DOHH2 (cell line): Measurements from ENCODE around the gene ERC2.

Experiments
- CTCF ChIP-seq: fragments of 200-600 bp; sonication (generic); IDR thresholded peaks from one replicate; pipeline ENCODE4 v1.5.1; 2014; ENCODE audit warnings: antibody characterized with exemption, mild to moderate bottlenecking, low read depth, low read length; ENCODE audit not compliant: poor library complexity, severe bottlenecking
- EZH2phosphoT487 ChIP-seq: fragments of 200-600 bp; sonication (generic); IDR thresholded peaks from 2 replicates; pipeline ENCODE4 v1.6.1; 2017; ENCODE audit warnings: borderline replicate concordance, mild to moderate bottlenecking, antibody characterized with exemption, low read length, moderate library complexity, mixed read lengths

DNA sequence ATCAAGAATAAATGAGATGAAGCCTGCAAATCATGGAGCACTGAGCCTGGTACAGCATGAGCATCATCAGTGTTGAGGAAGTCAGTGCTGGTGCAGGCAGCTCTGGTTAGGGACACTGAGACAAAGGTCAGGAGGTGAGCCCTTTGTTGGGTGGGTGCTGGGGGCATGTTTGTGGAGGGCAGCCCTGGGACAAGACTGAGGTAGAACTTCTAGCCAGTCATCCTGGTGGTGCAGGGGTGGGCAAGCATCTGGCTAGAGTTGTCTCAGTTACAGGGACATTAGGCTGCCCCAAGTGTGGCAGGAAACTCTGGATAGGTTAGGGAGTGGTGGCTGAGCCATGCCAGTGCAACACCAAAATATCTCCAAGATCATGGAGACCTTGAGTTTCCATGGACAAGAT is 1008.4 kb downstream of the ERC2 start:
- TF ChIP-seq CTCF (no peak), EZH2phosphoT487 (no peak)
